HPDE6-E6E7 (cell line): ENCODE results near the gene TROAP.
"Not testable (repeated sequence)": the region's sequence is repeated elsewhere in the genome, so short reads cannot be mapped to it uniquely, and the experiment has no call there.

Experiments used
- DNase-seq: peaks from one replicate; pipeline ENCODE4 v3.0.0; 2011; ENCODE audit warnings: missing footprints; ENCODE audit errors: extremely low spot score

The TROAP gene

GRCh38 chr12:49295082-49295936 lies 27.7 kb upstream of the TROAP start, which contains the start of gene PRPH:
Gene PRPH, plus strand, starts transcription at chr12:49295147. Its CDS starts 54 bp downstream, at chr12:49295201.
- DNase-seq = no peak

- DNase-seq = no peak
Measured at GRCh38 chr12:49296034-49296835, 26.8 kb upstream of the TROAP start.

- DNase-seq = no peak
Measured at GRCh38 chr12:49296836-49297694, 26.0 kb upstream of the TROAP start.

- no peak for DNase-seq
Measured at GRCh38 chr12:49297695-49298060, 25.4 kb upstream of the TROAP start.

GRCh38 chr12:49298160-49298559 lies 24.9 kb upstream of the TROAP start:
- no peak for DNase-seq

- DNase-seq = no peak
Measured at GRCh38 chr12:49301760-49302159, 21.3 kb upstream of the TROAP start.

- no peak for DNase-seq
Measured at GRCh38 chr12:49304161-49304560, 18.9 kb upstream of the TROAP start.

GRCh38 chr12:49305762-49306510 lies 17.1 kb upstream of the TROAP start:
- no peak for DNase-seq

GRCh38 chr12:49309386-49309785 lies 13.7 kb upstream of the TROAP start:
- DNase-seq = no peak

GRCh38 chr12:49310451-49311000 lies 12.5 kb upstream of the TROAP start:
- not testable (repeated sequence) for DNase-seq

- DNase-seq = no peak
Measured at GRCh38 chr12:49314811-49315210, 8.2 kb upstream of the TROAP start.

GRCh38 chr12:49317118-49317517 lies 5.9 kb upstream of the TROAP start:
- not testable (repeated sequence) for DNase-seq

- not testable (repeated sequence) for DNase-seq
Measured at GRCh38 chr12:49320411-49321103, 2.5 kb upstream of the TROAP start.

GRCh38 chr12:49322367-49322707 lies 718 bp upstream of the TROAP start:
- no peak for DNase-seq

- DNase-seq = no peak
Measured at GRCh38 chr12:49323524-49324097, 556 bp downstream of the TROAP start.

- no peak for DNase-seq
Measured at GRCh38 chr12:49325606-49326005, 2.6 kb downstream of the TROAP start.

GRCh38 chr12:49327368-49327767 lies 4.3 kb downstream of the TROAP start:
- no peak for DNase-seq

- DNase-seq = no peak
Measured at GRCh38 chr12:49327887-49328286, 4.8 kb downstream of the TROAP start.

GRCh38 chr12:49328816-49329215 lies 5.8 kb downstream of the TROAP start:
- DNase-seq = no peak

GRCh38 chr12:49330032-49330619 lies 7.1 kb downstream of the TROAP start:
- no peak for DNase-seq
